ENCODE measurements around the gene HPDL.

DNA sequence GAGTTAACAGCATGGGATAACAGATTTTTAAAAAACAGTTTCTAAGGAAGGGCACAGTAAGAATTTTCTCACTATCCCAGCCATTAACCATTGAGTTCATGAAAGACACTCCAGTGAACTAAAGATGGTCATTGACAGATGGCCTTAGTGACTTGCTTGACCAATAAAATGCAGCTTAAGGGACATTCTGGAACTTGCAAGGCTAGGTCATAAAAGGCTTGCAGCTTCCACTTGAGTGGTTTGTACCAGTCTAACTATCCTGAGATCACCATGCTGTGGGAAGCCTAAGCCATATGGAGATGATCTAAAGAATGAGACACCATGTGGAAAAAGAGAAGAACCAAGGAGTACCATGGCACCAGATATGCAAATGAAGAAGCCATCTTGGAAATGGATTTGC is 51.5 kb downstream of the HPDL start:
- TF ChIP-seq, protein P1, sequence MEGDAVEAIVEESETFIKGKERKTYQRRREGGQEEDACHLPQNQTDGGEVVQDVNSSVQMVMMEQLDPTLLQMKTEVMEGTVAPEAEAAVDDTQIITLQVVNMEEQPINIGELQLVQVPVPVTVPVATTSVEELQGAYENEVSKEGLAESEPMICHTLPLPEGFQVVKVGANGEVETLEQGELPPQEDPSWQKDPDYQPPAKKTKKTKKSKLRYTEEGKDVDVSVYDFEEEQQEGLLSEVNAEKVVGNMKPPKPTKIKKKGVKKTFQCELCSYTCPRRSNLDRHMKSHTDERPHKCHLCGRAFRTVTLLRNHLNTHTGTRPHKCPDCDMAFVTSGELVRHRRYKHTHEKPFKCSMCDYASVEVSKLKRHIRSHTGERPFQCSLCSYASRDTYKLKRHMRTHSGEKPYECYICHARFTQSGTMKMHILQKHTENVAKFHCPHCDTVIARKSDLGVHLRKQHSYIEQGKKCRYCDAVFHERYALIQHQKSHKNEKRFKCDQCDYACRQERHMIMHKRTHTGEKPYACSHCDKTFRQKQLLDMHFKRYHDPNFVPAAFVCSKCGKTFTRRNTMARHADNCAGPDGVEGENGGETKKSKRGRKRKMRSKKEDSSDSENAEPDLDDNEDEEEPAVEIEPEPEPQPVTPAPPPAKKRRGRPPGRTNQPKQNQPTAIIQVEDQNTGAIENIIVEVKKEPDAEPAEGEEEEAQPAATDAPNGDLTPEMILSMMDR (IDR thresholded peaks at IDR 0.05), result no peak
- TF ChIP-seq POLR2A (IDR thresholded peaks at IDR 0.05), result no peak
- no peak for TF ChIP-seq EP300 (IDR thresholded peaks at IDR 0.05)

Measured in ovary (tissue), 3 donors.